GM06990 (cell line): ENCODE data around the gene NCAM1.

Experiments
- DNase-seq: peaks from one replicate; pipeline ENCODE4 v3.0.0-alpha.2; 2011; ENCODE audit not compliant: insufficient read length; ENCODE audit errors: extremely low read depth
- H3K27me3 ChIP-seq: replicated peaks from 2 replicates; pipeline ENCODE4 v1.6.0; 2011; ENCODE audit warnings: low read length; ENCODE audit not compliant: control insufficient read depth, insufficient read depth
- H3K36me3 ChIP-seq: 2 replicates; pipeline ENCODE4 v1.5.1; 2011; ENCODE audit warnings: low read length; ENCODE audit not compliant: control insufficient read depth, insufficient read depth
- H3K4me3 ChIP-seq: replicated peaks from 2 replicates; pipeline ENCODE4 v1.5.1; 2011; ENCODE audit warnings: low read depth, mild to moderate bottlenecking, control low read depth, low read length
- TF ChIP-seq, protein P1 (sequence below): IDR thresholded peaks from 2 replicates; pipeline ENCODE4 v1.5.1; 2011; ENCODE audit warnings: low read length, control low read depth, mild to moderate bottlenecking, inconsistent platforms; ENCODE audit not compliant: insufficient read depth, poor library complexity, severe bottlenecking

Gene NCAM1

DNA sequence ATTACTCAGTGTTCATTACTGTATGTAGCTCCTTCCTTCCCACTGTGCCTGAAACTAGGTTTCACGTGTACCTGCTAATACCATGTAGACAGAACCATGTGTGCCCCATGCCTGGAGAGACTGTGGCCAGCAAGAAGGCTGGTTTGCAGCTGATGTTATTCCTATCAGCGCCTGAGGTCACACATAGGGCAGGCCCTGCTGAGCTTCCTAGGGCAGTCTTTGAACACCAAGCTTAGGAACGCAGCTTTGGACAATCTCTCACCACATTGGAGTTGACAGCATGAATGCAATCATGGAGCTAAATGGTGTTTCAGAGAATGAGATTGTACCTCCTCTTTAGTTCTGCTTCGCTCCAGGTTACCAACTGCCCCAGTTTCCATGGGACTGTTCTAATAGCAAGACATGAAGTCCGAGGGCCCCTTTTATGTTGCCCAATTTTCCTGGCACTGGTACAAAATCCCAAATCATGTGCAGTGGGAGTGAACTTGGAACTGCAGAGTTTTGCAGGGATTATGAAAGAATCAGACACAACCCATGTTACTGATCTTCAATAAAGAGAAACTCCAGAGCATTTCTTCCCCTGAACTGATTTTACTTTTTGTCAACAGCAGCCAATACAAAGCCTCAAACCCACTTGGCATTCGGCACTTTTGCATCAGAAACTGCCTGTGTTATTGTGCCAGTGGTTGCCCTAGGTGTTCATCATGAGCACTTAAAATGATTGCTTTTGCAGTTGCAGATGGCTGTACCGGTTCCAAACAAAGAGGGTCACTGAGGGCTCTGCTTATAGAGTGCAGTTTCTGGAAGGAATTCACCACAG lies 199.0 kb downstream of the NCAM1 start:
- Histone ChIP-seq H3K36me3 (no peaks in the 10 kb centered on the region), H3K27me3 (peaks cover 1% of the 10 kb centered on the region; the same call in 1 of the 2 replicates), H3K4me3 (no peak overlapping the region)
- TF ChIP-seq, protein P1, sequence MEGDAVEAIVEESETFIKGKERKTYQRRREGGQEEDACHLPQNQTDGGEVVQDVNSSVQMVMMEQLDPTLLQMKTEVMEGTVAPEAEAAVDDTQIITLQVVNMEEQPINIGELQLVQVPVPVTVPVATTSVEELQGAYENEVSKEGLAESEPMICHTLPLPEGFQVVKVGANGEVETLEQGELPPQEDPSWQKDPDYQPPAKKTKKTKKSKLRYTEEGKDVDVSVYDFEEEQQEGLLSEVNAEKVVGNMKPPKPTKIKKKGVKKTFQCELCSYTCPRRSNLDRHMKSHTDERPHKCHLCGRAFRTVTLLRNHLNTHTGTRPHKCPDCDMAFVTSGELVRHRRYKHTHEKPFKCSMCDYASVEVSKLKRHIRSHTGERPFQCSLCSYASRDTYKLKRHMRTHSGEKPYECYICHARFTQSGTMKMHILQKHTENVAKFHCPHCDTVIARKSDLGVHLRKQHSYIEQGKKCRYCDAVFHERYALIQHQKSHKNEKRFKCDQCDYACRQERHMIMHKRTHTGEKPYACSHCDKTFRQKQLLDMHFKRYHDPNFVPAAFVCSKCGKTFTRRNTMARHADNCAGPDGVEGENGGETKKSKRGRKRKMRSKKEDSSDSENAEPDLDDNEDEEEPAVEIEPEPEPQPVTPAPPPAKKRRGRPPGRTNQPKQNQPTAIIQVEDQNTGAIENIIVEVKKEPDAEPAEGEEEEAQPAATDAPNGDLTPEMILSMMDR, result no peak
- no peak for DNase-seq

DNA sequence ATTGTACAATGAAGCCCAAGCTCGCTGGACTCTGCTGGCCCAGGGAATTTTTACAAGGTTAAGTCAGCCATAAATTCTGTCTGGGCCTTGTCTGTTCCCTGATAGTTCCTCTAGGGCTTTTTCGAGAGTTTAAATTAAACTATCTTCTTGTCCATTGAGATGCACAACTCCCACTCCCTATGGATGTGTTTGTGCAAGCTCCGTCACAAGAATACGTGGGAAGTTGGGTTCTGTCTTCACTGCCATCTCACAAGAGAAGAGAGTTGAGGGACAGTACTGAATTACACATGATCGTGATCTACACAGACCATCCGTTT lies 199.5 kb downstream of the NCAM1 start:
- DNase-seq, result no peak
- H3K4me3 ChIP-seq, result no peak overlapping the region
- H3K36me3 ChIP-seq, result no peaks in the 10 kb centered on the region
- TF ChIP-seq, protein P1, result no peak
- peaks cover 1% of the 10 kb centered on the region; the same call in 1 of the 2 replicates for H3K27me3 ChIP-seq

DNA sequence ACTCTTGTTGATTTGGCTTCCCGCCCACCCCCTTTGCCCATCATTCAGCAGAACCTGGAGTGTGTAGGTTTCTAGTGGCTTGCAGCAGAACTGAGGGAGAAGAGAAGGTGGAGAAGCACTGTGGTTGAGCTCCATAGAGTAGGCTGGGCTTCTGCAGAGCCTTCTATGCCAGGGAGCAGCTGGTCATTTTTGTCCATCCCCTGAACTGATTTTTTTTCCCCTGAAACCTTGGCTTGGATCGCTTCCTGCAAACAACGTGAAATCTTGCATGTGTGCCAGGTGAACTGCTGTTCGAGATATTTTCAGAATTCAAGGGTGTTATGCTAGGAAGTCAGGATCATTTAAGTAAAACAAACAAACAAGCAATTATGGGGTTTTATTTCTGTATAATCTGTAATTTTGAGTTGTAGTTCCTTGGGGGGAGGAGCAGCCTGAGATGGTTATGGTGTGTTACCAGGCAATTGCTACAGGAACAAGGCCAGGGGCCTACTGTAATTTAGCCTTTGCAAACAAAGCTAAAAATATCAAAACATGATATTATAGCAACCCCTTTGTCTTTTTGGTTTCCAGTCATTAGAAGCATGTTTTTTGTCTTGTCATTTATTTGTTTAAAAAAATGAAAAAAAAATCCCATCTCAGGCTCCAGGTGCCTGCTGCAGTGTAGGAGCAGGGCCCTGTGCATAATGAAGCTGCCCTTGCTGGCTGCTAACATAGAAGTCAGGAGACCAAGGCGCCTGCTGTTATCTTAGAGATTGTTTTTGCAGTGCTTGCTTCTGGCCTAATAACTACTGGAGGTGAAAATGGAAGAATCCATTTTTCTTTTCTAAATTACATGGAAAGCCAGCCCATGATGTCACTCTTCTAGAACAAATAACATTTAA lies 200.7 kb downstream of the NCAM1 start:
- no peak for DNase-seq
- Histone ChIP-seq H3K4me3 (no peak overlapping the region), H3K36me3 (no peaks in the 10 kb centered on the region), H3K27me3 (peaks cover 1% of the 10 kb centered on the region; the same call in 1 of the 2 replicates)
- TF ChIP-seq, protein P1, result no peak

DNA sequence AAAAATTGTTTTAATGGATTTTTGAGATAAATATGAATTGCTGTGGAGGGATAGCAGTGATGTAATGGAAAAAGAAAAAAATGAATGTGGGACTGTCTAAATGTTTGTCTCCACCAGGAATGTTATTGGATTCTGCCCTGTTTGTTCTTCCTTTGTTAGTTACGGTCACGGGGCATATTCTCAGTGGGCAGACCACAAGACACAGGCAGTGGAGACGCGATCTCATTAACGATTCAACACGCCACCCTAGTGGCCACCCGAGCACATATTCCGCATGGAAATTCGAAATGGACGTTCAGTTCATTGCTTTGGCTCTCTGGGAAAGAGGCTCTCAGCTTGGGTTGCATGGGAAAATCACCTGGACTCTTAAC lies 201.4 kb downstream of the NCAM1 start:
- TF ChIP-seq, protein P1, result no peak
- no peak for DNase-seq
- Histone ChIP-seq H3K4me3 (no peak overlapping the region), H3K36me3 (no peaks in the 10 kb centered on the region), H3K27me3 (peaks cover 1% of the 10 kb centered on the region; the same call in 1 of the 2 replicates)

DNA sequence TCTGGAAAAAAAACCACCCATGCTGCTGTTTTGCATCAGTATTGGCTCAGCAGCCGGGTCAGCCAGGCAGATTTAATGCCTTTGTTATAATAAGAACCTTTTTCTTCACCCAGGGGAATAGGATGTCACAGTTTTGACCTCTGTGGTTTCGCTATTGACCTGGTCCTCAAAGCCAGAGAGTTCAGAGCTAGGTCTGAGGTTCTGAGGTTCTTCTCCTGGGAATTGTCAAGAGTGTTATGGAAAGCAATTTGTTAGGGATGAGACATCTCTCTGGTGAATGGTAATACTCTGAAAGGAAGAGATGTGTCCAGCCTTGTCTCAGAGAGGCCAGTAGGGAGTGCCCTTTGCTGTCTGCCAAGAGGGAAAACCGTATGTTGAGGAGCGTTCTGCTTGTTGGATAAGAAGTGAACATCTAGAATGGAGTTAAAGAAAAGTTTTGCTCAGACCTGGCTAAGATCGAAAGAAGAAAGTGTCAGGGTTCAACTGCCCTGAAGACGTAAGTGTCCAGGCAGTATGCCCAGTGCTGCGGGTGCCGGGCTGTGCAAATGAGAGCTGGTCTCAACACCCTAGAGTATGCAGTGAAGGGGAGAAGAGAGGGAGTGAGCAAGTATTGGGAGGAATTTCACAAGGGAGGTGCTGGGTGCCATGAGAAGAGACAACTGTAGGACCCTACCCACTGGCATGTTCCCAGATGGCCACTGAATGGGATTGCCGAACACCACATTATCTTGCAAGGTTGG lies 202.2 kb downstream of the NCAM1 start:
- Histone ChIP-seq H3K4me3 (no peak overlapping the region), H3K27me3 (peaks cover 1% of the 10 kb centered on the region; the same call in 1 of the 2 replicates), H3K36me3 (no peaks in the 10 kb centered on the region)
- no peak for DNase-seq
- TF ChIP-seq, protein P1, result no peak
